Keratinocyte (primary cell): ENCODE data around the gene ZNF407. TPM values are rescaled to one million over a fixed set of nuclear protein-coding genes. Genes with fewer than 3 reads are reported as not detected.

Experiments used
- DNase-seq: peaks from one replicate; pipeline ENCODE4 v3.0.0-alpha.2; 2011; ENCODE audit warnings: low read depth, missing footprints, low spot score
- FAIRE-seq: peaks from 2 replicates; lab custom pipeline; 2011; peaks lifted over from hg19 to GRCh38; lab: Jason Lieb, UNC
- H2AFZ ChIP-seq: 2 replicates; pipeline ENCODE4 v1.6.0; 2012; ENCODE audit warnings: low read length, control low read depth, inconsistent platforms; ENCODE audit not compliant: control insufficient read depth
- H3K27ac ChIP-seq: 2 replicates; pipeline ENCODE4 v1.5.1; 2011; ENCODE audit warnings: low read length; ENCODE audit not compliant: control insufficient read depth, insufficient read depth
- H3K27me3 ChIP-seq: 3 replicates; pipeline ENCODE4 v1.6.0; 2011; ENCODE audit warnings: low read length; ENCODE audit not compliant: control insufficient read depth, insufficient read depth; ENCODE audit errors: extremely low read depth
- H3K36me3 ChIP-seq, 2 experiments: 2 replicates in 1 of 2; 3 replicates in 1 of 2; pipeline ENCODE4 v1.5.1; 2011; ENCODE audit warnings: low read length in 2 of 2, mild to moderate bottlenecking in 1 of 2; ENCODE audit not compliant: control insufficient read depth in 2 of 2, insufficient read depth in 2 of 2; ENCODE audit errors: extremely low read depth in 1 of 2
- H3K4me1 ChIP-seq: 3 replicates; pipeline ENCODE4 v1.5.1; 2011; ENCODE audit warnings: low read length; ENCODE audit not compliant: control insufficient read depth, insufficient read depth; ENCODE audit errors: extremely low read depth
- H3K4me2 ChIP-seq: 3 replicates; pipeline ENCODE4 v1.6.0; 2011; ENCODE audit warnings: low read depth, low read length; ENCODE audit not compliant: control insufficient read depth, insufficient read depth; ENCODE audit errors: extremely low read depth
- H3K4me3 ChIP-seq, 3 experiments: fragments of 200-600 bp in 1 of 3; sonication (generic) in 1 of 3; 2 replicates in 2 of 3; 3 replicates in 1 of 3; pipeline ENCODE4 v1.5.1; 2011 to 2016; ENCODE audit warnings: low read length in 3 of 3, mild to moderate bottlenecking in 3 of 3, control low read depth in 2 of 3, inconsistent platforms in 1 of 3, low read depth in 1 of 3, mixed read lengths in 1 of 3, mixed run types in 1 of 3, moderate library complexity in 1 of 3; ENCODE audit not compliant: control insufficient read depth in 2 of 3, insufficient read depth in 2 of 3; ENCODE audit errors: extremely low read depth in 1 of 3
- H3K79me2 ChIP-seq: 2 replicates; pipeline ENCODE4 v1.6.0; 2012; ENCODE audit warnings: low read length; ENCODE audit not compliant: control insufficient read depth, insufficient read depth
- H3K9ac ChIP-seq: 3 replicates; pipeline ENCODE4 v1.6.0; 2011; ENCODE audit warnings: low read length; ENCODE audit not compliant: control insufficient read depth, insufficient read depth; ENCODE audit errors: extremely low read depth
- H3K9me1 ChIP-seq: 3 replicates; pipeline ENCODE4 v1.6.0; 2011; ENCODE audit warnings: low read length; ENCODE audit not compliant: control insufficient read depth, insufficient read depth; ENCODE audit errors: extremely low read depth
- H3K9me3 ChIP-seq: 2 replicates; pipeline ENCODE4 v1.5.1; 2012; ENCODE audit warnings: low read depth, low read length; ENCODE audit not compliant: control insufficient read depth
- H4K20me1 ChIP-seq: 3 replicates; pipeline ENCODE4 v1.6.0; 2011; ENCODE audit warnings: low read length; ENCODE audit not compliant: control insufficient read depth, insufficient read depth; ENCODE audit errors: extremely low read depth
- EZH2 ChIP-seq: IDR thresholded peaks from one replicate; pipeline ENCODE4 v1.6.1; 2012; ENCODE audit warnings: inconsistent platforms, mild to moderate bottlenecking, low read length, moderate library complexity
- dilution Hi-C: fragments of 300-500 bp; cut with MboI; formaldehyde crosslinking; loops from one replicate; pipeline ENCODE4 v1.7.0; 2020; ENCODE audit warnings: low sequenced_read_pairs; ENCODE audit not compliant: extremely low pct_ligation_motif_present
- polyA plus RNA-seq, 5 experiments: library from polyadenylated mRNA; depleted of rRNA in 3 of 5; stranded (reverse) in 3 of 5; stranded (forward) in 1 of 5; unstranded in 1 of 5; fragments of >200 nt; gene quantifications; 1 replicate in 1 of 5; 2 replicates in 3 of 5; 3 replicates in 1 of 5; pipeline versions ENCODE4 v1.2.1 to v1.2.3, GENCODE V29; 2011 to 2012; ENCODE audit warnings: missing spikeins in 2 of 5, low read depth in 1 of 5, low replicate concordance in 1 of 5
- TF ChIP-seq, protein P1 (sequence below), 3 experiments: IDR thresholded peaks in 1 of 3; conservative IDR thresholded peaks in 1 of 3; optimal IDR thresholded peaks in 1 of 3; 2 replicates in 2 of 3; 3 replicates in 1 of 3; pipeline versions ENCODE3 to v1.5.1; 2011; ENCODE audit warnings: low read length in 3 of 3, mild to moderate bottlenecking in 3 of 3, moderate library complexity in 2 of 3, control low read depth in 1 of 3, inconsistent platforms in 1 of 3; ENCODE audit not compliant: insufficient read depth in 2 of 3; ENCODE audit errors: extremely low read depth in 1 of 3

ZNF407 gene
- polyA plus RNA-seq, 1 donor (not counting 4 experiments of a cell fraction or from before 2014, with no cell fraction given), result 3.8 TPM

DNA sequence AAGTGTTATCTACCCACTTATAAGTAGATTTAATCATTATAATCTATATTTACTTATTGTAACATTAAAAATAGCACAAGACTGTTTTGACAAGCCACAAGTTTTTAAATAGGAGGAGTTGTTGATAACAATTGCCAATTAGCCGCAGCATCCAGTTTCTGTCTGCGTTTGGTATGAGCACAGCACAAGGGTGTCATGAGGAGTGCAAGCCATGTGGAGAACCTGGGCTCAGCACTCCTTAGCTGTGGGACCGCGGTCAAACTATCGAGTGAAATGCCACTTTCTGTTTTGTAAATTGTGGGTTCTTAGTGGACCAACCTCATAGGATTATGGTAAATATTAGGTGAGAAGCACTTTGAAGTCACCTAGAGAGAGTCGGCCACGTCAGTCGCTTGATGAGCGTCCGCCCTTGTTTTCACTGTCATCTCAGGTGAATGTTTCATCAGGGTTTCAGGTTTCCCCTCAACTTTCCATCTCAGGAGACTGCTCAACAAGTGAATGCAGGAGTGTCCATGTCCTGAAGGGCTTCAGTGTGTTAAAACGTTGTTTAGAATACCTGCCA is 294.5 kb downstream of the ZNF407 start:
- no peak overlapping the region for H3K4me3 ChIP-seq
- dilution Hi-C loops, result no loop called here
- no peak overlapping the region for H3K27ac ChIP-seq
- no peak for TF ChIP-seq EZH2
- TF ChIP-seq, protein P1, sequence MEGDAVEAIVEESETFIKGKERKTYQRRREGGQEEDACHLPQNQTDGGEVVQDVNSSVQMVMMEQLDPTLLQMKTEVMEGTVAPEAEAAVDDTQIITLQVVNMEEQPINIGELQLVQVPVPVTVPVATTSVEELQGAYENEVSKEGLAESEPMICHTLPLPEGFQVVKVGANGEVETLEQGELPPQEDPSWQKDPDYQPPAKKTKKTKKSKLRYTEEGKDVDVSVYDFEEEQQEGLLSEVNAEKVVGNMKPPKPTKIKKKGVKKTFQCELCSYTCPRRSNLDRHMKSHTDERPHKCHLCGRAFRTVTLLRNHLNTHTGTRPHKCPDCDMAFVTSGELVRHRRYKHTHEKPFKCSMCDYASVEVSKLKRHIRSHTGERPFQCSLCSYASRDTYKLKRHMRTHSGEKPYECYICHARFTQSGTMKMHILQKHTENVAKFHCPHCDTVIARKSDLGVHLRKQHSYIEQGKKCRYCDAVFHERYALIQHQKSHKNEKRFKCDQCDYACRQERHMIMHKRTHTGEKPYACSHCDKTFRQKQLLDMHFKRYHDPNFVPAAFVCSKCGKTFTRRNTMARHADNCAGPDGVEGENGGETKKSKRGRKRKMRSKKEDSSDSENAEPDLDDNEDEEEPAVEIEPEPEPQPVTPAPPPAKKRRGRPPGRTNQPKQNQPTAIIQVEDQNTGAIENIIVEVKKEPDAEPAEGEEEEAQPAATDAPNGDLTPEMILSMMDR (optimal IDR thresholded peaks at IDR 0.05 in 1 of 3, IDR thresholded peaks at IDR 0.05 in 1 of 3, conservative IDR thresholded peaks at IDR 0.05 in 1 of 3; ENCODE audit: extremely low read depth in 1 of 3, insufficient read depth in 2 of 3, low read length in 3 of 3), result no peak
- H3K9ac ChIP-seq, result no peak overlapping the region
- no peaks in the 10 kb centered on the region for H4K20me1 ChIP-seq
- H3K4me1 ChIP-seq, result peaks cover 5% of the 10 kb centered on the region
- H3K27me3 ChIP-seq, result no peaks in the 10 kb centered on the region
- no peak overlapping the region for H3K4me2 ChIP-seq
- FAIRE-seq (no peak), DNase-seq (no peak)
- H3K79me2 ChIP-seq, result no peaks in the 10 kb centered on the region
- H3K36me3 ChIP-seq, result no peaks in the 10 kb centered on the region
- H3K9me3 ChIP-seq, result no peaks in the 10 kb centered on the region
- no peak overlapping the region for H2AFZ ChIP-seq
- H3K9me1 ChIP-seq, result no peaks in the 10 kb centered on the region

GRCh38 chr18:74895686-74896085 is 298.0 kb downstream of the ZNF407 start:
- Histone ChIP-seq H4K20me1 (no peaks in the 10 kb centered on the region), H3K79me2 (no peaks in the 10 kb centered on the region), H3K4me3 (no peak overlapping the region), H3K27ac (no peak overlapping the region), H3K4me2 (no peak overlapping the region), H3K9me3 (no peaks in the 10 kb centered on the region), H2AFZ (no peak overlapping the region), H3K9ac (no peak overlapping the region), H3K4me1 (peaks cover 5% of the 10 kb centered on the region), H3K36me3 (no peaks in the 10 kb centered on the region), H3K9me1 (no peaks in the 10 kb centered on the region), H3K27me3 (no peaks in the 10 kb centered on the region)
- dilution Hi-C loops, result no loop called here
- TF ChIP-seq, protein P1 (optimal IDR thresholded peaks at IDR 0.05 in 1 of 3, IDR thresholded peaks at IDR 0.05 in 1 of 3, conservative IDR thresholded peaks at IDR 0.05 in 1 of 3; ENCODE audit: extremely low read depth in 1 of 3, insufficient read depth in 2 of 3, low read length in 3 of 3), result no peak
- TF ChIP-seq EZH2, result no peak
- no peak for DNase-seq
- peak; percentile 5 for FAIRE-seq
